ENCODE data around the gene KCNJ15. TPM values are rescaled to one million over a fixed set of nuclear protein-coding genes. Genes with fewer than 3 reads are reported as not detected.

KCNJ15 gene
- total RNA-seq, 1 donor from 2014 or later = 2.2 TPM

- Mint-ChIP-seq H3K4me1 (ENCODE audit: low read depth, unreplicated experiment) (peaks cover 64% of the 10 kb centered on the region), H3K36me3 (ENCODE audit: low read depth, unreplicated experiment) (no peaks in the 10 kb centered on the region)
Measured at GRCh38 chr21:38293113-38293512, 36.3 kb downstream of the KCNJ15 start.

GRCh38 chr21:38293765-38294164, 37.0 kb downstream of the KCNJ15 start:
- DNase-seq (ENCODE audit: low read depth) (no peak), FAIRE-seq (no peak)
- H3K4me3 Mint-ChIP-seq (ENCODE audit: unreplicated experiment) = no peak overlapping the region
- Histone ChIP-seq H3K9me3 (ENCODE audit: insufficient read depth, low read depth, low read length) (no peaks in the 10 kb centered on the region), H3K27ac (ENCODE audit: low read depth, low read length) (no peak overlapping the region), H3K4me1 (ENCODE audit: insufficient read depth, low read length) (peaks cover 53% of the 10 kb centered on the region), H3K27me3 (ENCODE audit: insufficient read depth, low read length) (no peaks in the 10 kb centered on the region), H3K79me2 (ENCODE audit: insufficient read depth, low read length) (no peaks in the 10 kb centered on the region), H2AFZ (ENCODE audit: low read depth, low read length) (no peak overlapping the region), H3K9ac (ENCODE audit: low read length) (no peak overlapping the region), H4K20me1 (ENCODE audit: insufficient read depth, low read length) (no peaks in the 10 kb centered on the region), H3K4me2 (ENCODE audit: low read length) (no peak overlapping the region), H3K36me3 (ENCODE audit: insufficient read depth, low read length) (no peaks in the 10 kb centered on the region), H3K4me3 (ENCODE audit: insufficient read depth, low read depth, low read length) (no peak overlapping the region)
- no peaks in the 10 kb centered on the region for H3K27me3 Mint-ChIP-seq (ENCODE audit: low read depth, unreplicated experiment)
- H3K9me3 Mint-ChIP-seq (ENCODE audit: unreplicated experiment) = no peaks in the 10 kb centered on the region
- peaks cover 60% of the 10 kb centered on the region for H3K4me1 Mint-ChIP-seq (ENCODE audit: low read depth, unreplicated experiment)
- no peak for TF ChIP-seq EZH2 (IDR thresholded peaks at IDR 0.05; ENCODE audit: insufficient read depth, low read length)
- H3K27ac Mint-ChIP-seq (ENCODE audit: unreplicated experiment) = peak overlapping the region; percentile 47
- H3K36me3 Mint-ChIP-seq (ENCODE audit: low read depth, unreplicated experiment) = no peaks in the 10 kb centered on the region

More at GRCh38 chr21:38293113-38293512, 36.3 kb downstream of the KCNJ15 start:
- Histone ChIP-seq H4K20me1 (ENCODE audit: insufficient read depth, low read length) (no peaks in the 10 kb centered on the region), H3K9me3 (ENCODE audit: insufficient read depth, low read depth, low read length) (no peaks in the 10 kb centered on the region), H3K4me3 (ENCODE audit: insufficient read depth, low read depth, low read length) (no peak overlapping the region), H3K27ac (ENCODE audit: low read depth, low read length) (no peak overlapping the region), H3K27me3 (ENCODE audit: insufficient read depth, low read length) (no peaks in the 10 kb centered on the region), H2AFZ (ENCODE audit: low read depth, low read length) (no peak overlapping the region), H3K36me3 (ENCODE audit: insufficient read depth, low read length) (no peaks in the 10 kb centered on the region), H3K4me1 (ENCODE audit: insufficient read depth, low read length) (peaks cover 53% of the 10 kb centered on the region), H3K4me2 (ENCODE audit: low read length) (no peak overlapping the region), H3K9ac (ENCODE audit: low read length) (no peak overlapping the region), H3K79me2 (ENCODE audit: insufficient read depth, low read length) (no peaks in the 10 kb centered on the region)
- no peak for FAIRE-seq
- Mint-ChIP-seq H3K27me3 (ENCODE audit: low read depth, unreplicated experiment) (no peaks in the 10 kb centered on the region), H3K4me3 (ENCODE audit: unreplicated experiment) (no peak overlapping the region), H3K27ac (ENCODE audit: unreplicated experiment) (peak overlapping the region; percentile 47), H3K9me3 (ENCODE audit: unreplicated experiment) (no peaks in the 10 kb centered on the region)
- TF ChIP-seq CTCF (IDR thresholded peaks at IDR 0.05; ENCODE audit: insufficient read depth, low read depth, low read length) = no peak
- no peak for TF ChIP-seq EZH2 (IDR thresholded peaks at IDR 0.05; ENCODE audit: insufficient read depth, low read length)
- no peak for DNase-seq (ENCODE audit: low read depth)

GRCh38 chr21:38294609-38295008, 37.8 kb downstream of the KCNJ15 start:
- no peak overlapping the region for H3K4me3 Mint-ChIP-seq (ENCODE audit: unreplicated experiment)
- no peaks in the 10 kb centered on the region for H3K9me3 Mint-ChIP-seq (ENCODE audit: unreplicated experiment)
- H3K4me1 ChIP-seq (ENCODE audit: insufficient read depth, low read length) = peaks cover 47% of the 10 kb centered on the region
- TF ChIP-seq CTCF (IDR thresholded peaks at IDR 0.05; ENCODE audit: insufficient read depth, low read depth, low read length) (no peak), EZH2 (IDR thresholded peaks at IDR 0.05; ENCODE audit: insufficient read depth, low read length) (no peak)
- no peaks in the 10 kb centered on the region for H3K27me3 Mint-ChIP-seq (ENCODE audit: low read depth, unreplicated experiment)
- no peak for FAIRE-seq
- no peaks in the 10 kb centered on the region for H3K36me3 ChIP-seq (ENCODE audit: insufficient read depth, low read length)
- H3K9ac ChIP-seq (ENCODE audit: low read length) = no peak overlapping the region
- H3K9me3 ChIP-seq (ENCODE audit: insufficient read depth, low read depth, low read length) = no peaks in the 10 kb centered on the region
- H3K4me2 ChIP-seq (ENCODE audit: low read length) = no peak overlapping the region
- H3K4me1 Mint-ChIP-seq (ENCODE audit: low read depth, unreplicated experiment) = peaks cover 59% of the 10 kb centered on the region
- H3K4me3 ChIP-seq (ENCODE audit: insufficient read depth, low read depth, low read length) = no peak overlapping the region
- no peak for DNase-seq (ENCODE audit: low read depth)
- no peak overlapping the region for H2AFZ ChIP-seq (ENCODE audit: low read depth, low read length)
- no peak overlapping the region for H3K27ac ChIP-seq (ENCODE audit: low read depth, low read length)
- peak overlapping the region; percentile 53 for H3K27ac Mint-ChIP-seq (ENCODE audit: unreplicated experiment)
- H3K36me3 Mint-ChIP-seq (ENCODE audit: low read depth, unreplicated experiment) = no peaks in the 10 kb centered on the region
- no peaks in the 10 kb centered on the region for H3K79me2 ChIP-seq (ENCODE audit: insufficient read depth, low read length)
- H3K27me3 ChIP-seq (ENCODE audit: insufficient read depth, low read length) = no peaks in the 10 kb centered on the region
- H4K20me1 ChIP-seq (ENCODE audit: insufficient read depth, low read length) = no peaks in the 10 kb centered on the region

Data from astrocyte (in vitro differentiated cells and primary cell).